Measurements from ENCODE around the gene RAB36. TPM values are rescaled to one million over a fixed set of nuclear protein-coding genes. Genes with fewer than 3 reads are reported as not detected.
"Not testable (repeated sequence)": the region's sequence is repeated elsewhere in the genome, so short reads cannot be mapped to it uniquely, and the experiment has no call there.

Gene RAB36
- polyA plus RNA-seq, 1 donor = 2.2 TPM

- DNase-seq = no peak
- Histone ChIP-seq H3K27me3 (ENCODE audit: control insufficient read depth, insufficient read depth, low read length) (no peaks in the 10 kb centered on the region), H3K4me1 (ENCODE audit: control insufficient read depth, insufficient read depth, low read length) (no peaks in the 10 kb centered on the region), H3K36me3 (ENCODE audit: control insufficient read depth, insufficient read depth, low read length) (no peaks in the 10 kb centered on the region), H3K9me3 (ENCODE audit: control insufficient read depth, low read depth, low read length) (no peaks in the 10 kb centered on the region), H3K4me3 (ENCODE audit: low read length) (no peak overlapping the region), H3K27ac (ENCODE audit: low read length) (no peak overlapping the region)
- no CpG with 5 or more reads among the region's 3 CpGs for WGBS (ENCODE audit: insufficient coverage, low lambda C conversion rate)
Measured at GRCh38 chr22:23130697-23131096, 14.6 kb upstream of the RAB36 start.

GRCh38 chr22:23131931-23132330, 13.3 kb upstream of the RAB36 start:
- Histone ChIP-seq H3K27me3 (ENCODE audit: control insufficient read depth, insufficient read depth, low read length) (no peaks in the 10 kb centered on the region), H3K9me3 (ENCODE audit: control insufficient read depth, low read depth, low read length) (no peaks in the 10 kb centered on the region), H3K27ac (ENCODE audit: low read length) (no peak overlapping the region), H3K4me3 (ENCODE audit: low read length) (no peak overlapping the region), H3K4me1 (ENCODE audit: control insufficient read depth, insufficient read depth, low read length) (no peaks in the 10 kb centered on the region), H3K36me3 (ENCODE audit: control insufficient read depth, insufficient read depth, low read length) (no peaks in the 10 kb centered on the region)
- no peak for DNase-seq
- no CpG with 5 or more reads among the region's 6 CpGs for WGBS (ENCODE audit: insufficient coverage, low lambda C conversion rate)

DNA sequence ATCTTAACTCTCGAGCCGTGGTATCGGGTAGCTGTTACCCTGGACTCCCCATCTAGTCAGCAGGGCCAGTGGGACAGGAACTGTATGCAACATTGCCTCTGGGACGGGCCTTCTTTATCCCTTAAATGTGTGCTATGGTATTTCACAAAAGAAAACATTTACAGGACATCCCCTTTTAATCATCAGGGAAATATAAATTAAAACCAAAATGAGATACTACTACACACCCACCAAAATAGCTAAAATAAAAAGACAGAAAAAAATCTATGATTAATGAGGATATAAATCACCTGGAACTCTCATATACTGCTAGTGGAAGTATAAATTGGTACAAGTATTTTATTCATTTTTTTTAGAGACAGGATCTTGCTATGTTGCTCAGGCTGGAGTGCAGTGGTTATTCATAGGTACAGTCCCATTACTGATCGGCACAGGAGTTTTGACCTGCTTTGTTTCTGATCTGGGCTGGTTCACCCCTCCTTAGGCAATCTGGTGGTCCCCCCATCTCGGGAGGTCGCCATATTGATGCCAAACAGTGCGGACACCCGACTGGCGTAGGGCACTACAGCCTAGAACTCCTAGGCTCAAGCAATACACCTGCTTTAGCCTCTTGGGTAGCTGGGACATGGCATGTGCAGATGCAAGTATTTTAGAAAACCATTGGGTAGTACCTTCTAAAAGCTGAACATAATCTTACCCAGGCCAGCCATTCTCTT, 12.7 kb upstream of the RAB36 start:
- Histone ChIP-seq H3K4me3 (ENCODE audit: low read length) (no peak overlapping the region), H3K4me1 (ENCODE audit: control insufficient read depth, insufficient read depth, low read length) (no peaks in the 10 kb centered on the region), H3K9me3 (ENCODE audit: control insufficient read depth, low read depth, low read length) (no peaks in the 10 kb centered on the region), H3K27me3 (ENCODE audit: control insufficient read depth, insufficient read depth, low read length) (no peaks in the 10 kb centered on the region), H3K36me3 (ENCODE audit: control insufficient read depth, insufficient read depth, low read length) (no peaks in the 10 kb centered on the region), H3K27ac (ENCODE audit: low read length) (no peak overlapping the region)
- no peak for DNase-seq
- no CpG with 5 or more reads among the region's 10 CpGs for WGBS (ENCODE audit: insufficient coverage, low lambda C conversion rate)

GRCh38 chr22:23133922-23134321, 11.4 kb upstream of the RAB36 start:
- WGBS (ENCODE audit: insufficient coverage, low lambda C conversion rate) = no CpG with 5 or more reads among the region's 10 CpGs
- DNase-seq = no peak
- Histone ChIP-seq H3K4me1 (ENCODE audit: control insufficient read depth, insufficient read depth, low read length) (no peaks in the 10 kb centered on the region), H3K4me3 (ENCODE audit: low read length) (no peak overlapping the region), H3K9me3 (ENCODE audit: control insufficient read depth, low read depth, low read length) (no peaks in the 10 kb centered on the region), H3K27ac (ENCODE audit: low read length) (no peak overlapping the region), H3K36me3 (ENCODE audit: control insufficient read depth, insufficient read depth, low read length) (no peaks in the 10 kb centered on the region), H3K27me3 (ENCODE audit: control insufficient read depth, insufficient read depth, low read length) (no peaks in the 10 kb centered on the region)

DNA sequence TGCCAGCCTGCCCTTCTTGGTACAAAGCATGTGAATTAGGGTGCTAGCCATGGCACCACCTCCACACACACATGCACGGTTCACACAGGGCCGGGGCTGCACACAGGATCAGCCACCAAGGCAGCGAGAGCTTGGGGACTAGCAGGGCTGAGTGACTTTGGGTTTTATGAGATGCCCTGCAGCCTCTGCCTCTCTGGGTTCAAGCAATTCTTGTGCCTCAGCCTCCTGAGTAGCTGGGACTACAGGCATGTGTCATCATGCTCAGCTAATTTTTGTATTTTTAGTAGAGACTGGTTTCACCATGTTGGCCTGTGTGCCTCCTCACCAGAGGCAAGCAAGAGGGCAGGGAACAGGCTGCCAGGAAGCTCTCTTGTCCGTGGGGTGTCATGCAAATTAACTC, 8.3 kb upstream of the RAB36 start:
- not testable (repeated sequence) for DNase-seq; H3K27me3 ChIP-seq (ENCODE audit: control insufficient read depth, insufficient read depth, low read length); H3K36me3 ChIP-seq (ENCODE audit: control insufficient read depth, insufficient read depth, low read length); H3K9me3 ChIP-seq (ENCODE audit: control insufficient read depth, low read depth, low read length); H3K4me1 ChIP-seq (ENCODE audit: control insufficient read depth, insufficient read depth, low read length); H3K4me3 ChIP-seq (ENCODE audit: low read length); H3K27ac ChIP-seq (ENCODE audit: low read length)
- no CpG with 5 or more reads among the region's 4 CpGs for WGBS (ENCODE audit: insufficient coverage, low lambda C conversion rate)

DNA sequence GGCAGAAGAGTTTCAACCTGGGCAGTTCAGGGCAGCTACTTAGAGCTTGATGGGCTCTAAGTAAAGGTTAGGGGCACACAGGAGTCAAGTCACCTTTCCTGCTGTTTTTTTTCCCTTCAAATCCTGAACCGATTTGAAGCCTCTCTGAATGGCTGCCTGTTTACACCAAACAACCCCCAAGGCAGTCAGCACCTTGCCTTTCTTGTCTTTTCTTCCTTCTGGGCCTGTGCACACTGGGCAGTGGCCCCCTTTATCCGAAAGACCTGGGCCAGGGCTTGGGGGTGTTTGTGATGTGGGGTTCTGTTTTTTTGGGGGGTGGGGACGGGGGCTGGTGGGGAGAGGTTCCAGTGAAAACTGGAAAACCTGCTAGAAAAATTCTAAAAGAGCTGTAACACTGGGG, 7.8 kb upstream of the RAB36 start:
- no CpG with 5 or more reads among the region's 3 CpGs for WGBS (ENCODE audit: insufficient coverage, low lambda C conversion rate)
- Histone ChIP-seq H3K4me3 (ENCODE audit: low read length) (no peak overlapping the region), H3K27ac (ENCODE audit: low read length) (no peak overlapping the region), H3K36me3 (ENCODE audit: control insufficient read depth, insufficient read depth, low read length) (no peaks in the 10 kb centered on the region), H3K4me1 (ENCODE audit: control insufficient read depth, insufficient read depth, low read length) (peaks cover 10% of the 10 kb centered on the region), H3K9me3 (ENCODE audit: control insufficient read depth, low read depth, low read length) (no peaks in the 10 kb centered on the region), H3K27me3 (ENCODE audit: control insufficient read depth, insufficient read depth, low read length) (no peaks in the 10 kb centered on the region)
- DNase-seq = no peak

DNA sequence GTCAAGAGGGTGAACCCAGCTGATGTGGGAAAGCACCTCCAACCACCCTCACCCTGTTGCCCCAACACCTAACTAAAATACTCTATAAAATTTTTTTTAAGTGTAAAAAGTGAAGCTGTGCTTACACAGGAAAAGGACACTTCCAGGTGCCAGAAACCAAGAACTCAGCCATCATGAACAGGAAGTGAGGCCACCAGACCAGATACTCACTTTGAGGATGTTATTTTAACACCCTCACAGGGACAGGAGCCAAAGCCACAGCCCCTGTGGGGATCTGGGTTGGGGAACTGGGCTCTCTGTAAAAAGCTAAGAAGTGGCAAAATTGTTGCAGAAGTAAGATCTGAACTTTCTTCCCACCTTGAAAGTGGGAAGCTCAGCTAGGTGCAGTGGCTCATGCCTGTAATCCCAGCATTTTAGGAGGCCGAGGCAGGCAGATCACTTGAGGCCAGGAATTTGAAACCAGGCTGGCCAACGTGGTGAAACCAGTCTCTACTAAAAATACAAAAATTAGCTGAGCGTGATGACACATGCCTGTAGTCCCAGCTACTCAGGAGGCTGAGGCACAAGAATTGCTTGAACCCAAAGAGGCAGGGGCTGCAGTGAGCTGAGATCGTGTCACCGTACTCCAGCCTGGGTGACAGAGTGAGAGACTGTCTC, 7.2 kb upstream of the RAB36 start:
- no peak for DNase-seq
- 85% methylated on average over 2 of the region's 5 CpGs for WGBS (ENCODE audit: insufficient coverage, low lambda C conversion rate)

GRCh38 chr22:23138584-23139435, 6.5 kb upstream of the RAB36 start:
- no peak overlapping the region for H3K4me3 ChIP-seq (ENCODE audit: low read length)
- WGBS (ENCODE audit: insufficient coverage, low lambda C conversion rate) = 83% methylated on average over 1 of the region's 12 CpGs
- peaks cover 16% of the 10 kb centered on the region for H3K4me1 ChIP-seq (ENCODE audit: control insufficient read depth, insufficient read depth, low read length)
- no peak for DNase-seq
- H3K27me3 ChIP-seq (ENCODE audit: control insufficient read depth, insufficient read depth, low read length) = no peaks in the 10 kb centered on the region
- H3K9me3 ChIP-seq (ENCODE audit: control insufficient read depth, low read depth, low read length) = no peaks in the 10 kb centered on the region
- H3K27ac ChIP-seq (ENCODE audit: low read length) = no peak overlapping the region
- no peaks in the 10 kb centered on the region for H3K36me3 ChIP-seq (ENCODE audit: control insufficient read depth, insufficient read depth, low read length)

More for the DNA sequence above, 7.2 kb upstream of the RAB36 start:
- no peaks in the 10 kb centered on the region for H3K27me3 ChIP-seq (ENCODE audit: control insufficient read depth, insufficient read depth, low read length)
- H3K4me3 ChIP-seq (ENCODE audit: low read length) = no peak overlapping the region
- H3K27ac ChIP-seq (ENCODE audit: low read length) = no peak overlapping the region
- no peaks in the 10 kb centered on the region for H3K36me3 ChIP-seq (ENCODE audit: control insufficient read depth, insufficient read depth, low read length)
- no peaks in the 10 kb centered on the region for H3K9me3 ChIP-seq (ENCODE audit: control insufficient read depth, low read depth, low read length)
- peaks cover 16% of the 10 kb centered on the region for H3K4me1 ChIP-seq (ENCODE audit: control insufficient read depth, insufficient read depth, low read length)

DNA sequence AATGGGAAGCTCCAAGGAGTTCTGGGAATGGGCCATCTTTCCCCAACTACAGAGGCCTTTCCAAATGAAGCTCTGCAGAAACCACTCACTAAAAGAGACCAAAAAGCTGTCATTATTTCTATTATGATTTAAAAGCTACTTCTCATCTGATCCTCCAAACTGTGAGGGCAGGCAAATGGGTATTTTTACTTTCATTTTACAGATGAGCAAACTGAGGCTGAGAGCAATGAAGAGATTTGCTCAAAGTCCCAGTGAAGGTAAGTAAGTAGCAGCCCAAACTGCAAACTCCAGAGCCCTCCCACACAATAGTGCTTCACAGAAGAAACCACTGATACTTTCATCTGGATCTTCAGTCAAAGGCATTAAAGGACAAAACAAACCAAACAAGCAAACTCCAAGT, 4.9 kb upstream of the RAB36 start:
- no peak overlapping the region for H3K4me3 ChIP-seq (ENCODE audit: low read length)
- DNase-seq = no peak
- H3K9me3 ChIP-seq (ENCODE audit: control insufficient read depth, low read depth, low read length) = no peaks in the 10 kb centered on the region
- no peaks in the 10 kb centered on the region for H3K36me3 ChIP-seq (ENCODE audit: control insufficient read depth, insufficient read depth, low read length)
- peaks cover 20% of the 10 kb centered on the region for H3K4me1 ChIP-seq (ENCODE audit: control insufficient read depth, insufficient read depth, low read length)
- H3K27ac ChIP-seq (ENCODE audit: low read length) = no peak overlapping the region
- no peaks in the 10 kb centered on the region for H3K27me3 ChIP-seq (ENCODE audit: control insufficient read depth, insufficient read depth, low read length)

GRCh38 chr22:23142546-23143105, 2.7 kb upstream of the RAB36 start:
- no CpG with 5 or more reads among the region's 9 CpGs for WGBS (ENCODE audit: insufficient coverage, low lambda C conversion rate)
- H3K4me3 ChIP-seq (ENCODE audit: low read length) = peak overlapping the region; percentile 46
- H3K4me1 ChIP-seq (ENCODE audit: control insufficient read depth, insufficient read depth, low read length) = peaks cover 26% of the 10 kb centered on the region

More at GRCh38 chr22:23142546-23143105, 2.7 kb upstream of the RAB36 start:
- Histone ChIP-seq H3K27ac (ENCODE audit: low read length) (peak overlapping the region; percentile 88), H3K9me3 (ENCODE audit: control insufficient read depth, low read depth, low read length) (no peaks in the 10 kb centered on the region), H3K36me3 (ENCODE audit: control insufficient read depth, insufficient read depth, low read length) (no peaks in the 10 kb centered on the region), H3K27me3 (ENCODE audit: control insufficient read depth, insufficient read depth, low read length) (no peaks in the 10 kb centered on the region)
- no peak for DNase-seq

Measured in large intestine (tissue), 3 donors.